B cell (primary cell): ENCODE results near the gene RAB3B. TPM values are rescaled to one million over a fixed set of nuclear protein-coding genes. Genes with fewer than 3 reads are reported as not detected.

Experiments used
- ATAC-seq: fragments of 200-7000 bp; cut with Tn5 transposase; one replicate; pipeline ENCODE4 v1.10.0; 2021; ENCODE audit warnings: low read depth, mild to moderate bottlenecking, moderate number of reproducible peaks, moderate library complexity
- CTCF ChIA-PET: fragments of 350-600 bp; sonication (Branson Sonifier 250); formaldehyde crosslinking; loops from one replicate; lab custom pipeline; 2021; ENCODE audit warnings: antibody characterized with exemption, inconsistent platforms; lab: Charles Lee
- POLR2A ChIA-PET: fragments of 350-600 bp; sonication (Branson Sonifier 250); formaldehyde crosslinking; loops from one replicate; lab custom pipeline; 2021; ENCODE audit warnings: antibody characterized with exemption; lab: Charles Lee
- DNase-seq: peaks from one replicate; pipeline ENCODE4 v3.0.0; 2013
- H2AFZ ChIP-seq: 2 replicates; pipeline ENCODE4 v1.6.1; 2012; ENCODE audit warnings: mild to moderate bottlenecking, low read depth, low read length; ENCODE audit not compliant: insufficient read depth, poor library complexity, severe bottlenecking
- H3K27ac ChIP-seq, 2 donors: 1 replicate in 1 of 2; 2 replicates in 1 of 2; pipeline ENCODE4 v1.5.1; 2012 to 2013; ENCODE audit warnings: low read length in 2 of 2, mild to moderate bottlenecking in 2 of 2, moderate library complexity in 1 of 2
- H3K27me3 ChIP-seq, 4 experiments: fragments of 200-600 bp in 1 of 4; sonication (generic) in 1 of 4; replicated peaks in 1 of 4; 1 replicate in 2 of 4; 2 replicates in 2 of 4; pipeline versions ENCODE4 v1.6.1 to v1.7.0; 2013 to 2016; ENCODE audit warnings: low read length in 3 of 4, mild to moderate bottlenecking in 2 of 4, mixed read lengths in 1 of 4, moderate library complexity in 1 of 4; ENCODE audit not compliant: insufficient read depth in 4 of 4, control insufficient read depth in 3 of 4; ENCODE audit errors: control extremely low read depth in 1 of 4
- H3K36me3 ChIP-seq, 2 experiments: replicated peaks in 1 of 2; 1 replicate in 1 of 2; 2 replicates in 1 of 2; pipeline versions ENCODE4 v1.6.1 to v1.7.1; 2013; ENCODE audit warnings: low read length in 1 of 2; ENCODE audit not compliant: insufficient read depth in 2 of 2, control insufficient read depth in 1 of 2; ENCODE audit errors: control extremely low read depth in 1 of 2, extremely low read depth in 1 of 2
- H3K4me1 ChIP-seq, 2 donors: fragments of 200-600 bp in 1 of 2; sonication (generic) in 1 of 2; 1 replicate in 1 of 2; 2 replicates in 1 of 2; pipeline versions ENCODE4 v1.5.1 to v1.6.1; 2013 to 2017; ENCODE audit warnings: low read length in 2 of 2; ENCODE audit not compliant: control insufficient read depth in 2 of 2, insufficient read depth in 2 of 2
- H3K4me2 ChIP-seq: replicated peaks from 2 replicates; pipeline ENCODE3; 2012; ENCODE audit warnings: mild to moderate bottlenecking, low read depth, low read length; ENCODE audit not compliant: poor library complexity, severe bottlenecking
- H3K4me3 ChIP-seq, 5 experiments: fragments of 200-600 bp in 1 of 5; sonication (generic) in 1 of 5; 1 replicate in 3 of 5; 2 replicates in 2 of 5; pipeline versions ENCODE4 v1.5.1 to v1.7.0; 2011 to 2016; ENCODE audit warnings: low read length in 4 of 5, mild to moderate bottlenecking in 4 of 5, low read depth in 2 of 5, control low read depth in 1 of 5, moderate library complexity in 1 of 5; ENCODE audit not compliant: insufficient read depth in 1 of 5; ENCODE audit errors: control extremely low read depth in 1 of 5, extremely low read depth in 1 of 5
- H3K79me2 ChIP-seq: fragments of 200-600 bp; sonication (generic); one replicate; pipeline ENCODE4 v1.6.0; 2016; ENCODE audit warnings: low read length; ENCODE audit not compliant: control insufficient read depth, insufficient read depth
- H3K9ac ChIP-seq: fragments of 200-600 bp; sonication (generic); 2 replicates; pipeline ENCODE4 v1.6.1; 2017; ENCODE audit warnings: mild to moderate bottlenecking, low read length, moderate library complexity
- H3K9me3 ChIP-seq, 3 donors: one replicate each; pipeline versions ENCODE4 v1.6.1 to v1.7.1; 2013; ENCODE audit warnings: low read length in 2 of 3; ENCODE audit not compliant: control insufficient read depth in 2 of 3, insufficient read depth in 1 of 3; ENCODE audit errors: control extremely low read depth in 1 of 3
- H4K20me1 ChIP-seq: 2 replicates; pipeline ENCODE4 v1.6.0; 2012; ENCODE audit warnings: mild to moderate bottlenecking, low read length; ENCODE audit not compliant: insufficient read depth, control insufficient read depth, poor library complexity, severe bottlenecking
- H3K27ac Mint-ChIP-seq: one replicate; pipeline ENCODE4 v1.8.0; 2021; ENCODE audit warnings: mixed read lengths
- H3K27me3 Mint-ChIP-seq: one replicate; pipeline ENCODE4 v1.8.0; 2021; ENCODE audit warnings: mixed read lengths
- H3K4me1 Mint-ChIP-seq: one replicate; pipeline ENCODE4 v1.8.0; 2021; ENCODE audit warnings: mixed read lengths
- H3K4me3 Mint-ChIP-seq: one replicate; pipeline ENCODE4 v1.8.0; 2021; ENCODE audit warnings: mixed read lengths
- H3K9me3 Mint-ChIP-seq: one replicate; pipeline ENCODE4 v1.8.0; 2022; ENCODE audit warnings: mixed read lengths; ENCODE audit not compliant: insufficient read depth
- CTCF ChIP-seq: fragments of 200-600 bp; IDR thresholded peaks from one replicate; pipeline ENCODE4 v1.8.0; 2022; ENCODE audit warnings: antibody characterized with exemption, mild to moderate bottlenecking
- EZH2 ChIP-seq: IDR thresholded peaks from 2 replicates; pipeline ENCODE4 v1.6.1; 2012; ENCODE audit warnings: borderline replicate concordance, low read depth, mild to moderate bottlenecking, moderate library complexity, low read length; ENCODE audit not compliant: insufficient read depth, poor library complexity, severe bottlenecking
- WGBS: methylation state at CpG from one replicate; pipeline ENCODE4 v1.1.5; 2013; ENCODE audit warnings: missing lambda C conversion rate; ENCODE audit not compliant: insufficient coverage; 5-methylcytosine and 5-hydroxymethylcytosine counted together
- intact Hi-C: fragments of 100-400 bp; cut with micrococcal nuclease; formaldehyde crosslinking; loops from one replicate; pipeline ENCODE4 v1.10.0; 2022
- polyA plus RNA-seq: library from polyadenylated mRNA; depleted of rRNA; stranded (reverse); fragments of >200 nt; gene quantifications from 2 replicates; pipeline ENCODE4 v1.2.3, GENCODE V29; 2012
- total RNA-seq, 2 donors: library from RNA; stranded (reverse); fragments of 120-200 nt in 1 of 2; gene quantifications; 1 replicate in 1 of 2; 2 replicates in 1 of 2; pipeline versions ENCODE4 v1.2.3 to v1.2.4, GENCODE V29; 2013 to 2022

The RAB3B gene
- total and polyA plus RNA-seq, 2 donors (not counting 1 experiment from before 2014, with no cell fraction given) = 0.02 TPM; not detected in 1

- CTCF ChIA-PET = no interaction called here
- no peaks in the 10 kb centered on the region for H3K4me1 ChIP-seq
- H3K4me3 Mint-ChIP-seq = no peak overlapping the region
Measured at GRCh38 chr1:51924455-51924854, 66.0 kb downstream of the RAB3B start.

DNA sequence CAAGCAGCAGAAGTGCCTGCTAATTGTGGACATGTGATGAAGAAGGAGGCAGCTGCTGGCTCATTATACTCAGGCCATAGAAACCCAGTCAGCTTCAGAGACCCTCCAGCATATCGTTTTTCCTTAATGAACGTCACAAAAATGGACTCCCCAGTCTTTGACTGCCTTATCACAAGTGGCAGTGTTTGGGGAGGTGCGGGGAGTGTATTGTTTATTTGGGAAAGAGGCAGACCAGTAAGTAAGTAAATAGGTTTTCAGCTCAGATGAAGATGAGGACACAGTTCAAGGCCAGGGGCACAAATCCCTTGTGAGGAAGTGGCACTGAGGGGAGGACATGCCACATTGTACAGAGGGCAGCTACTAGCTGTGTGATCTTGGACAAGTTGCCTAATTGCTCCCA is 68.5 kb downstream of the RAB3B start:
- H3K27me3 ChIP-seq = peaks cover 0 to 6% (median under 1%) of the 10 kb centered on the region in 4 experiments
- H3K79me2 ChIP-seq = no peaks in the 10 kb centered on the region
- H3K9me3 ChIP-seq = no peaks in the 10 kb centered on the region
- no peaks in the 10 kb centered on the region for H3K4me1 ChIP-seq
- H3K36me3 ChIP-seq = no peaks in the 10 kb centered on the region
- peaks cover 25% of the 10 kb centered on the region for H3K27me3 Mint-ChIP-seq
- WGBS = 100% methylated on average over 2 of the region's 3 CpGs
- H3K27ac Mint-ChIP-seq = no peak overlapping the region
- no peak overlapping the region for H3K4me3 Mint-ChIP-seq
- intact Hi-C loops = no loop called here
- ATAC-seq (no peak), DNase-seq (no peak)
- H3K4me1 Mint-ChIP-seq = no peaks in the 10 kb centered on the region
- ChIA-PET CTCF (no interaction called here), POLR2A (no interaction called here)
- H3K27ac ChIP-seq = no peak overlapping the region
- H3K9ac ChIP-seq = no peak overlapping the region
- H3K4me2 ChIP-seq = no peak overlapping the region
- no peak overlapping the region for H2AFZ ChIP-seq
- no peaks in the 10 kb centered on the region for H3K9me3 Mint-ChIP-seq
- TF ChIP-seq CTCF (no peak), EZH2 (no peak)
- no peak overlapping the region for H3K4me3 ChIP-seq
- no peaks in the 10 kb centered on the region for H4K20me1 ChIP-seq

More at GRCh38 chr1:51924455-51924854, 66.0 kb downstream of the RAB3B start:
- Mint-ChIP-seq H3K4me1 (no peaks in the 10 kb centered on the region), H3K27me3 (peaks cover 26% of the 10 kb centered on the region), H3K9me3 (no peaks in the 10 kb centered on the region), H3K27ac (no peak overlapping the region)
- POLR2A ChIA-PET = no interaction called here
- H3K9ac ChIP-seq = no peak overlapping the region
- TF ChIP-seq EZH2 (no peak), CTCF (no peak)
- H3K4me3 ChIP-seq = no peak overlapping the region
- H3K36me3 ChIP-seq = no peaks in the 10 kb centered on the region
- DNase-seq = no peak
- H3K27ac ChIP-seq = no peak overlapping the region
- whole genome bisulfite sequencing = no CpG with 5 or more reads among the region's 1 CpG
- H3K9me3 ChIP-seq = no peaks in the 10 kb centered on the region
- H3K27me3 ChIP-seq = peaks cover 0 to 3% (median 0%) of the 10 kb centered on the region in 4 experiments
- H3K4me2 ChIP-seq = no peak overlapping the region
- ATAC-seq = no peak
- H4K20me1 ChIP-seq = no peaks in the 10 kb centered on the region
- intact Hi-C loops = no loop called here
- H3K79me2 ChIP-seq = no peaks in the 10 kb centered on the region
- H2AFZ ChIP-seq = no peak overlapping the region
